Fibroblast of skin of right quadriceps (primary cell): ENCODE measurements around the gene REG3G.
"Not testable (repeated sequence)": the region's sequence is repeated elsewhere in the genome, so short reads cannot be mapped to it uniquely, and the experiment has no call there.

ENCODE experiments used
- DNase-seq: peaks from one replicate; pipeline ENCODE4 v3.0.0-alpha.2; 2013

REG3G gene

GRCh38 chr2:79026061-79026460, 559 bp downstream of the REG3G start:
- DNase-seq, result no peak

DNA sequence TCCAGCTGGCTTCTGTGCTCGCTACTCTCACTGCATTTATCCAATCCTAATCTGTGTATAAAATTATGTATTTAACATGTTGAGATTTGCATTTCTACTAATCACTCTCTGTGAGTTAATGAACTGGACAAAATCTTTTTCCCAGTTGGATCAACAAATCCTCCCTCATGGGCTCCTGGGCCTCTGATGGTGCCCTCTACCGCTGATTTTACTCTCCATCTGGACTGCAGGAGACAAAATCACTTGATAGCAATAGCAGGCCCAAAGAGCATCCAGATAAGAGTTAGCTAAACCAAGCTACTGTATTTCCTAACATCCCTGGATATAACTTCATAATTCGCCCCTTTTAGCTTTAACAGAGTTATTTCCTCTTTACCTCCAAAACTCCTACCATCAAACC, 14.4 kb downstream of the REG3G start:
- no peak for DNase-seq

- DNase-seq, result no peak
Observed at GRCh38 chr2:79041032-79041448, 15.5 kb downstream of the REG3G start.

DNA sequence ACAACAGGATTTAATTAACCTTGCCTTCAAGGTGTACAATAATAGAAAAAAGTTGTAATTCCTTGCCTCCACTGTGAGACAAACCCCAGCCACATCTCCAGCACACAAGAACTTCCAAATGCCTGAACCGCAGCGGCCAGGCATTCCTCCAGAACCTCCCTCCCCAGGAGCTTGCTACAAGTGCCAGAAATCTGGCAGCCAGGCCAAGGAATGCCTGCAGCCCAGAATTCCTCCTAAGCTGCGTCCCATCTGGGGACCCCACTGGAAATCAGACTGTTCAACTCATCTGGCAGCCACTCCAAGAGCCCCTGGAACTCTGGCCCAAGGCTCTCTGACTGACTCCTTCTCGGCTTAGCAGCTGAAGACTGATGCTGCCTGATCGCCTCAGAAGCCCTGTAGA, 28.0 kb downstream of the REG3G start:
- not testable (repeated sequence) for DNase-seq

- not testable (repeated sequence) for DNase-seq
Observed at GRCh38 chr2:79054769-79055168, 29.3 kb downstream of the REG3G start.

- no peak for DNase-seq
Observed at GRCh38 chr2:79065201-79065600, 39.7 kb downstream of the REG3G start.

GRCh38 chr2:79071078-79071477, 45.6 kb downstream of the REG3G start:
- no peak for DNase-seq
